ENCODE data around the gene BRICD5. TPM values are rescaled to one million over a fixed set of nuclear protein-coding genes. Genes with fewer than 3 reads are reported as not detected.

BRICD5 gene
- total RNA-seq, 1 donor from 2014 or later: 10.1 TPM

DNA sequence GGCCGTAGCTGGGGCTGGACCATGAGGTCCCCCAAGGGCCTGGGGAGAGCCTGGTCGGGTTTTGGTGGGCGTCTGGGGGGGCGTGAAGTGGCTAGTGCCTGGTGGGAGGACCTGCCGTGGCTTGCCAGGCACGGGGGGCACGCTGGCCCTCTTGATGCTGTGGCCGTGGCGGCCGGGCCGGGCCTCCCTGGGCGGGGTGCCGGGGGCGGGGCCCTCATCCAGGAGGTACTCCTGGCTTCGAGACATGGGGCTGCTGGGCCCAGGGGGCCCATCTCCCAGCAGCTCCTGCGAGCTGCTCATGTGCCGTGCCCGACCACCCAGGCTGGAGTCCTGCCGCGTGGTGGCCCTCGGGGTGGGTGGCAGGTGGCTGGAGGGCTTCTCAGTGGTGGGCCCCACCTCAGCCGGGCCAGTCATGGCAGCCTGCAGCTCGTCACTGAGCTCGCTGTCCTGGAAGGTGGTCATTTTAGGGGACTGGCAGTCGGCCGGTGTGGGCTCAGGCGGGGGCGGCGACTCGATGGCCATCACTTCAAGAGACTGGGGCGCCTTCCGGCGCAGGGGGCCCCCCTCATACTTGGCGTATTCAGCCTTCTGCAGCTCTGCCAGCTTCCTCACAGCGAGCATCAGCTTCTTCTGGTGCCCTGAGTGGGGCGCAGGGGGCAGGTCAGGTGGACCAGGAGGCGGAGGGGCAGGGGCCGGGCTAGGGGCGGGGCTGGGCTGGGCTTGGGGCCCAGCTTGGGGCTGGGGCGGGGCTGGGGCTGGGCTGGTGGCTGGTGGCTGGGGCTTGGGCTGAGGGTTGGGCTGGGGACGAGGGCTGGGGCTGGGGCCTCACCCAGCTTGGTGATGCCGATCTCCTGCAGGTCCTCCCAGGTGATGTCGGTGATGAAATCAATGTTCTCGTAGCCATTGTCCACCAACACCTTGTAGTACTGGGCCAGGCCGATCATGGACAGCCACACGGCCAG lies 29.4 kb downstream of the BRICD5 start:
- TF ChIP-seq, protein P1, sequence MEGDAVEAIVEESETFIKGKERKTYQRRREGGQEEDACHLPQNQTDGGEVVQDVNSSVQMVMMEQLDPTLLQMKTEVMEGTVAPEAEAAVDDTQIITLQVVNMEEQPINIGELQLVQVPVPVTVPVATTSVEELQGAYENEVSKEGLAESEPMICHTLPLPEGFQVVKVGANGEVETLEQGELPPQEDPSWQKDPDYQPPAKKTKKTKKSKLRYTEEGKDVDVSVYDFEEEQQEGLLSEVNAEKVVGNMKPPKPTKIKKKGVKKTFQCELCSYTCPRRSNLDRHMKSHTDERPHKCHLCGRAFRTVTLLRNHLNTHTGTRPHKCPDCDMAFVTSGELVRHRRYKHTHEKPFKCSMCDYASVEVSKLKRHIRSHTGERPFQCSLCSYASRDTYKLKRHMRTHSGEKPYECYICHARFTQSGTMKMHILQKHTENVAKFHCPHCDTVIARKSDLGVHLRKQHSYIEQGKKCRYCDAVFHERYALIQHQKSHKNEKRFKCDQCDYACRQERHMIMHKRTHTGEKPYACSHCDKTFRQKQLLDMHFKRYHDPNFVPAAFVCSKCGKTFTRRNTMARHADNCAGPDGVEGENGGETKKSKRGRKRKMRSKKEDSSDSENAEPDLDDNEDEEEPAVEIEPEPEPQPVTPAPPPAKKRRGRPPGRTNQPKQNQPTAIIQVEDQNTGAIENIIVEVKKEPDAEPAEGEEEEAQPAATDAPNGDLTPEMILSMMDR (conservative IDR thresholded peaks at IDR 0.05; ENCODE audit: low read depth, low read length): no peak
- H3K4me3 ChIP-seq (ENCODE audit: low read depth, low read length): no peak overlapping the region
- DNase-seq (ENCODE audit: low read depth): no peak

DNA sequence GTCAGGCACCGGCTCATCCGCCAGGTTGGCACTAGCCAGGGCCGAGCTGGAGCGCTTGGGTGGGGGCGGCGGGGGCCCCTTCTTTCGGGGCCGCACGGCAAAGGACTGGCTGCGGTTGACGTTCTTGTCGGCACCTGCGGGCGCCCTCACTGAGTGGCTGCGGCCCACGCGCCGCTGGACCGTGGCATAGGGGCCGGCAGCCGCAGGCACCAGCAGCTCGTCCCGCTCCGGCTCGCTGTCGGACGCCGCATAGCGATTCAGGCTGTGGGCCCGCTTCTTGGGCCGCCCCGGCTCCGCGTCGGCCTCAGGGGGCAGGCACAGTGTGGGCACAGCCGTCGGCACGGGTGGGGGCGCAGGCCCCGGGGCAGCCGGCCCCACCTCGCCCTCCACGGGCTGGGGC lies 30.2 kb downstream of the BRICD5 start:
- no peak for DNase-seq (ENCODE audit: low read depth)
- H3K4me3 ChIP-seq (ENCODE audit: low read depth, low read length): no peak overlapping the region
- TF ChIP-seq, protein P1 (conservative IDR thresholded peaks at IDR 0.05; ENCODE audit: low read depth, low read length): no peak

DNA sequence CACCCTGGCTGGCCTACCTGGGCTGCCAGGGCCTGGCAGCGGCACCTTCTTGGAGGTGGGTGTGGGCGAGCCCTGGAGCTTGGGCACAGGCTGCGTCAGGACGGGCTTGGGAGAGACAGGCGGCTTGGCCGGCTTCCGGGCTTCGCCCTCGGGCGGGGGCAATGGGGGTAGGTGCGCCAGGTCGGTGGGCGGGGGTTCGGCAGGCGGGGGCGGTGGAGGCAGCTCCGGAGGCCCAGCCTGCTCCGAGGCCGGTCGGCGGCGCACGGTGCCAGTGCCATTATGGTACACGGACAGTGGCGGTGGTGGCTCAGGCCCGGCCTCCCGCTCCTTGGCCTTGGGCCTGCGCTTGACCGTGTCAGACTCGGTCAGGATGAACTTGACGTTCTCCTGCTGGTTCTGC lies 31.1 kb downstream of the BRICD5 start:
- no peak for DNase-seq (ENCODE audit: low read depth)
- TF ChIP-seq, protein P1 (conservative IDR thresholded peaks at IDR 0.05; ENCODE audit: low read depth, low read length): no peak
- no peak overlapping the region for H3K4me3 ChIP-seq (ENCODE audit: low read depth, low read length)

DNA sequence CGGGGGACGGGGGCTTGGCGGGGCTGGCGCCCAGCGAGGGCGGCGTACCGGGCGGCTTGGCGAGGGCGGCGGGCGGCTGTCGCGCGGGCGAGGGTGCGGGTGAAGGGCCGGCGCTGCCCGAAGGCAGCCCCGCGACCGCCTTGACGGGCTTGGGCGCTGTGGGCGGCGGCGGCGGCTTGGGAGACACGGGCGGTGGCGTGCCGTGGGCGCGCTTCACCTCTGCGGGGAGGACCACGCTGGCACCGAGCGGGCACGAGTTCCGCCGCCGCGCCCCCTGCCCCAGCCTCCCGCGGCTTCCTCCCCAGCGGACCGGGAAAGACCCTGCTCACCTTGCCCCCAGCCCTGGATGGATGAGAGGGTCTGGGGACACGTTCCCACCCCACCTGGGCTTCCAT lies 31.6 kb downstream of the BRICD5 start:
- no peak for DNase-seq (ENCODE audit: low read depth)
- no peak overlapping the region for H3K4me3 ChIP-seq (ENCODE audit: low read depth, low read length)
- TF ChIP-seq, protein P1 (conservative IDR thresholded peaks at IDR 0.05; ENCODE audit: low read depth, low read length): no peak

DNA sequence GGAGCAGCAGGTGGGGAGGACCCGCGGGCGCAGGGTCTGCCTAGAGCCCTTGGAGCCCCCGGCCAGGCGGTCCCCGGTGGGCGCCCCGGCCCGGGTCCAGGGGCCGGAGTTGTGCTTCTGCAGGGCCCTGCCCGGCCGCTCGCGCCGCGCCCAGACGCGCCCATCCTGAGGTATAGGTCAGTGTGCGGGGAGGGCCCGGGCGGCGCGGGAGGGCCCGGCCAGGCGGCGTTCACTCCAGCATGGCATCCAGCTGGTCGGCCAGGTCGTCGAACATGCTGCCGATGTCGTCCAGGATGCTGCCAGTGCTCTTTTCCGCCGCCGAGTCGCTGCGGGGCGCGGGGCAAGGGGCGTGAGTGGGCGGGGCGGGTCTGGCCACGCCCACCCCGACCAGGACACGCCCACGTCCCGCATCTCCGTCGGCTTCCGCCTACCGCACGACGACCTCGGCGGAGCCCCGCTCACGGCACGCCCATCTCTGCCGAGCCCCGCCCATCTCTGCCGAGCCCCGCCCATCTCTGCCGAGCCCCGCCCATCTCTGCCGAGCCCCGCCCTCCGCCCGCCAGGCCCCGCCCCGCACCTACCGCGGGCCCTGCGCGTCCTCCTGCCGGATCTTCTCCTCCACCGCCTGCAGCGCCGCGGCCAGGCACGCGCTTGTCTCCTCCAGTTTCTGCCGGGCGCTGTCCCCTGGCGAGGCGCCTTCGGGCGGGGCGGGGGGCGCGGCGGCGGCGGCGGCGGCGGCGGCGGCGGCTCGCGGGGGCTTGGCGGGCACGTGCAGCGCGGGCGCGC lies 32.1 kb downstream of the BRICD5 start:
- TF ChIP-seq, protein P1 (conservative IDR thresholded peaks at IDR 0.05; ENCODE audit: low read depth, low read length): no peak
- no peak for DNase-seq (ENCODE audit: low read depth)
- H3K4me3 ChIP-seq (ENCODE audit: low read depth, low read length): no peak overlapping the region

DNA sequence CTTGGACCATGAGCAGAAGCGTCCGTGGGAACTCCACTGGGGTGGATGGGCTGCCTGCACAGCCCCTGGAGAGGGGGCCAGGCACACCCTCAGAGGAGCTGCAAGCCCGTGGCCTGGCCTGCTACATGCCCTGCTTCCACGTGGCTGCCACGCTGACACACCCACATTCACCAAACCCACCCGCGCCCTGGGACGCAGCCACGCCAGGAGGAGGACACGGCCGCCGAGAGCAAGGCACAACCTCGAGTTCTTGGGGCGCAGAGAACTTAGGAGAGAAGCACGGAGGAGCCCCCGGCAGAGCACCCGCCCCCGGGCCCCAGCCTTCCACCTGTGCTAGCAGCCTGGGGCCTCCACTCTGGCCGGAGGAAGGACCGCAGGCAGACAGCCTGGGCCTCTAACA lies 33.1 kb downstream of the BRICD5 start:
- H3K4me3 ChIP-seq (ENCODE audit: low read depth, low read length): no peak overlapping the region
- DNase-seq (ENCODE audit: low read depth): no peak
- TF ChIP-seq, protein P1 (conservative IDR thresholded peaks at IDR 0.05; ENCODE audit: low read depth, low read length): no peak

All from epithelial cell of proximal tubule (primary cell).